DOHH2 (cell line): ENCODE measurements around the gene HDDC3.

ENCODE experiments used
- H3F3A ChIP-seq: fragments of 200-600 bp; sonication (generic), shearing (Covaris generic); 2 replicates; pipeline ENCODE4 v1.6.0; 2016; ENCODE audit warnings: antibody characterized with exemption, mild to moderate bottlenecking; ENCODE audit not compliant: control insufficient read depth, insufficient read depth
- H3K27ac ChIP-seq: fragments of 200-600 bp; sonication (generic); 2 replicates; pipeline ENCODE4 v1.5.1; 2014; ENCODE audit warnings: low read depth, mild to moderate bottlenecking, low read length, moderate library complexity
- H3K27me3 ChIP-seq: fragments of 200-600 bp; sonication (generic); 2 replicates; pipeline ENCODE4 v1.6.1; 2014; ENCODE audit warnings: mild to moderate bottlenecking, low read length, mixed read lengths; ENCODE audit not compliant: control insufficient read depth
- H3K36me3 ChIP-seq: fragments of 200-600 bp; sonication (generic); 2 replicates; pipeline ENCODE4 v1.6.1; 2014; ENCODE audit warnings: mild to moderate bottlenecking, low read length, moderate library complexity, mixed read lengths; ENCODE audit not compliant: control insufficient read depth
- H3K4me1 ChIP-seq: fragments of 200-600 bp; sonication (generic); 2 replicates; pipeline ENCODE4 v1.6.1; 2014; ENCODE audit warnings: mild to moderate bottlenecking, low read length, mixed read lengths; ENCODE audit not compliant: control insufficient read depth
- H3K4me2 ChIP-seq: fragments of 200-600 bp; sonication (generic); 2 replicates; pipeline ENCODE4 v1.6.0; 2014; ENCODE audit warnings: mild to moderate bottlenecking, low read length, moderate library complexity
- H3K4me3 ChIP-seq: fragments of 200-600 bp; sonication (generic); 2 replicates; pipeline ENCODE4 v1.5.1; 2014; ENCODE audit warnings: mild to moderate bottlenecking, low read length, mixed read lengths
- H3K79me2 ChIP-seq: fragments of 200-600 bp; sonication (generic); 2 replicates; pipeline ENCODE4 v1.6.1; 2014; ENCODE audit warnings: mild to moderate bottlenecking, low read length, mixed read lengths; ENCODE audit not compliant: control insufficient read depth
- H3K9me2 ChIP-seq: fragments of 200-600 bp; sonication (generic); replicated peaks from 2 replicates; pipeline ENCODE4 v1.6.1; 2014; ENCODE audit warnings: mild to moderate bottlenecking, low read length, mixed read lengths; ENCODE audit not compliant: control insufficient read depth
- H3K9me3 ChIP-seq: fragments of 200-600 bp; sonication (generic); 2 replicates; pipeline ENCODE4 v1.6.1; 2014; ENCODE audit warnings: antibody characterized with exemption, low read length, mixed read lengths; ENCODE audit not compliant: control insufficient read depth, insufficient read depth
- H4K20me1 ChIP-seq: fragments of 200-600 bp; sonication (generic); 2 replicates; pipeline ENCODE4 v1.6.0; 2014; ENCODE audit warnings: low read depth, mild to moderate bottlenecking, antibody characterized with exemption, low read length, moderate library complexity; ENCODE audit not compliant: control insufficient read depth, insufficient read depth
- EZH2phosphoT487 ChIP-seq: fragments of 200-600 bp; sonication (generic); IDR thresholded peaks from 2 replicates; pipeline ENCODE4 v1.6.1; 2017; ENCODE audit warnings: borderline replicate concordance, mild to moderate bottlenecking, antibody characterized with exemption, low read length, moderate library complexity, mixed read lengths
- TF ChIP-seq, protein P1 (sequence below): fragments of 200-600 bp; sonication (generic); IDR thresholded peaks from one replicate; pipeline ENCODE4 v1.5.1; 2014; ENCODE audit warnings: antibody characterized with exemption, mild to moderate bottlenecking, low read depth, low read length; ENCODE audit not compliant: poor library complexity, severe bottlenecking

The HDDC3 gene

DNA sequence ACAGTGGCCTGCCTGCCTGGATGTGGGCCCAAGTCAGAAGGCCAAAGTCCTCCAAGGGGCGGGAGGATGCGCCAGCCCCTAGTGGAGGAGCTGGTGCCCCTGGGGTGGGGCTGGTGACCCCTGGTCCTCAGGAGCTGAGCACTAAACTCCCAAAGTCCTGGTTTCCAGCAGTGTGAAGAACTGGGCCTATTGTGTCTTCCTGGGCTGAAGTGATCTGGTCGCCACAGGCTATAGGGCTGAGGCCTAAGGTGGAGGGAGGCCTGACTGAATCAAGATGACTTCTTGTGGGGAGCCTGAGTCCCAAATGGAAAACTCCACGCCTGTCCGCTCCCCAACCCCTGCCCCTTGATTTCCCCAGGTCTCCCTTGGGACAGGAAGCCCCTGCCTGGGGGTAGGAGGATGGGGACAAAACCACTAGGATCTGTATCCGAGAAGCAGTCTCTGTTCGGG lies 48.8 kb downstream of the HDDC3 start:
- Histone ChIP-seq H3K9me2 (no peaks in the 10 kb centered on the region), H3K4me2 (peak overlapping the region; percentile 92), H3F3A (peaks cover 4% of the 10 kb centered on the region), H3K4me1 (peaks cover 35% of the 10 kb centered on the region), H3K27me3 (no peaks in the 10 kb centered on the region), H3K36me3 (peaks cover 20% of the 10 kb centered on the region; the same call in 1 of the 2 replicates), H4K20me1 (no peaks in the 10 kb centered on the region), H3K27ac (peak overlapping the region; percentile 72), H3K9me3 (no peaks in the 10 kb centered on the region), H3K79me2 (peaks cover 6% of the 10 kb centered on the region; the same call in 1 of the 2 replicates), H3K4me3 (peak overlapping the region; percentile 72)
- TF ChIP-seq, protein P1, sequence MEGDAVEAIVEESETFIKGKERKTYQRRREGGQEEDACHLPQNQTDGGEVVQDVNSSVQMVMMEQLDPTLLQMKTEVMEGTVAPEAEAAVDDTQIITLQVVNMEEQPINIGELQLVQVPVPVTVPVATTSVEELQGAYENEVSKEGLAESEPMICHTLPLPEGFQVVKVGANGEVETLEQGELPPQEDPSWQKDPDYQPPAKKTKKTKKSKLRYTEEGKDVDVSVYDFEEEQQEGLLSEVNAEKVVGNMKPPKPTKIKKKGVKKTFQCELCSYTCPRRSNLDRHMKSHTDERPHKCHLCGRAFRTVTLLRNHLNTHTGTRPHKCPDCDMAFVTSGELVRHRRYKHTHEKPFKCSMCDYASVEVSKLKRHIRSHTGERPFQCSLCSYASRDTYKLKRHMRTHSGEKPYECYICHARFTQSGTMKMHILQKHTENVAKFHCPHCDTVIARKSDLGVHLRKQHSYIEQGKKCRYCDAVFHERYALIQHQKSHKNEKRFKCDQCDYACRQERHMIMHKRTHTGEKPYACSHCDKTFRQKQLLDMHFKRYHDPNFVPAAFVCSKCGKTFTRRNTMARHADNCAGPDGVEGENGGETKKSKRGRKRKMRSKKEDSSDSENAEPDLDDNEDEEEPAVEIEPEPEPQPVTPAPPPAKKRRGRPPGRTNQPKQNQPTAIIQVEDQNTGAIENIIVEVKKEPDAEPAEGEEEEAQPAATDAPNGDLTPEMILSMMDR, result no peak
- TF ChIP-seq EZH2phosphoT487, result no peak

DNA sequence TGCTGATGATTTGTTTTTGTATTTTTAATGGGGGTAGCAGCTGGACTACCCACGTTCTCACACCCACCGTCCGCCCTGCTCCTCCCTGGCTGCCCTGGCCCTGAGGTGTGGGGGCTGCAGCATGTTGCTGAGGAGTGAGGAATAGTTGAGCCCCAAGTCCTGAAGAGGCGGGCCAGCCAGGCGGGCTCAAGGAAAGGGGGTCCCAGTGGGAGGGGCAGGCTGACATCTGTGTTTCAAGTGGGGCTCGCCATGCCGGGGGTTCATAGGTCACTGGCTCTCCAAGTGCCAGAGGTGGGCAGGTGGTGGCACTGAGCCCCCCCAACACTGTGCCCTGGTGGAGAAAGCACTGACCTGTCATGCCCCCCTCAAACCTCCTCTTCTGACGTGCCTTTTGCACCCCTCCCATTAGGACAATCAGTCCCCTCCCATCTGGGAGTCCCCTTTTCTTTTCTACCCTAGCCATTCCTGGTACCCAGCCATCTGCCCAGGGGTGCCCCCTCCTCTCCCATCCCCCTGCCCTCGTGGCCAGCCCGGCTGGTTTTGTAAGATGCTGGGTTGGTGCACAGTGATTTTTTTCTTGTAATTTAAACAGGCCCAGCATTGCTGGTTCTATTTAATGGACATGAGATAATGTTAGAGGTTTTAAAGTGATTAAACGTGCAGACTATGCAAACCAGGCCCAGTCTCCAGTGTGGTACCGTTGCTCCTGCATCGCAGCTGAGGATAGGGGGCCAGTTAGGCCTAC lies 49.4 kb downstream of the HDDC3 start:
- H3F3A ChIP-seq, result peaks cover 4% of the 10 kb centered on the region
- H3K36me3 ChIP-seq, result peaks cover 25% of the 10 kb centered on the region; the same call in 1 of the 2 replicates
- peaks cover 6% of the 10 kb centered on the region; the same call in 1 of the 2 replicates for H3K79me2 ChIP-seq
- no peak for TF ChIP-seq EZH2phosphoT487
- TF ChIP-seq, protein P1, result no peak
- H3K4me3 ChIP-seq, result peak overlapping the region; percentile 72
- peaks cover 35% of the 10 kb centered on the region for H3K4me1 ChIP-seq
- H3K27me3 ChIP-seq, result no peaks in the 10 kb centered on the region
- H3K9me2 ChIP-seq, result no peaks in the 10 kb centered on the region
- H3K4me2 ChIP-seq, result peak overlapping the region; percentile 92
- no peaks in the 10 kb centered on the region for H3K9me3 ChIP-seq
- H4K20me1 ChIP-seq, result no peaks in the 10 kb centered on the region
- H3K27ac ChIP-seq, result peak overlapping the region; percentile 72

DNA sequence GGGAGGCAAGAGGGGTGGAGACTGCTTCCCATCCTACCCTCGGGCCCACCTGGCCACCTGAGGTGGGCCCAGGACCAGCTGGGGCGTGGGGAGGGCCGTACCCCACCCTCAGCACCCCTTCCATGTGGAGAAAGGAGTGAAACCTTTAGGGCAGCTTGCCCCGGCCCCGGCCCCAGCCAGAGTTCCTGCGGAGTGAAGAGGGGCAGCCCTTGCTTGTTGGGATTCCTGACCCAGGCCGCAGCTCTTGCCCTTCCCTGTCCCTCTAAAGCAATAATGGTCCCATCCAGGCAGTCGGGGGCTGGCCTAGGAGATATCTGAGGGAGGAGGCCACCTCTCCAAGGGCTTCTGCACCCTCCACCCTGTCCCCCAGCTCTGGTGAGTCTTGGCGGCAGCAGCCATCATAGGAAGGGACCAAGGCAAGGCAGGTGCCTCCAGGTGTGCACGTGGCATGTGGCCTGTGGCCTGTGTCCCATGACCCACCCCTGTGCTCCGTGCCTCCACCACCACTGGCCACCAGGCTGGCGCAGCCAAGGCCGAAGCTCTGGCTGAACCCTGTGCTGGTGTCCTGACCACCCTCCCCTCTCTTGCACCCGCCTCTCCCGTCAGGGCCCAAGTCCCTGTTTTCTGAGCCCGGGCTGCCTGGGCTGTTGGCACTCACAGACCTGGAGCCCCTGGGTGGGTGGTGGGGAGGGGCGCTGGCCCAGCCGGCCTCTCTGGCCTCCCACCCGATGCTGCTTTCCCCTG lies 50.2 kb downstream of the HDDC3 start:
- no peak overlapping the region for H3K4me3 ChIP-seq
- no peak overlapping the region for H3K27ac ChIP-seq
- TF ChIP-seq, protein P1, result no peak
- TF ChIP-seq EZH2phosphoT487, result no peak
- no peaks in the 10 kb centered on the region for H3K9me2 ChIP-seq
- H3K4me2 ChIP-seq, result no peak overlapping the region
- H3F3A ChIP-seq, result peaks cover 4% of the 10 kb centered on the region
- no peaks in the 10 kb centered on the region for H3K27me3 ChIP-seq
- no peaks in the 10 kb centered on the region for H3K9me3 ChIP-seq
- peaks cover 6% of the 10 kb centered on the region; the same call in 1 of the 2 replicates for H3K79me2 ChIP-seq
- H3K36me3 ChIP-seq, result peaks cover 31% of the 10 kb centered on the region
- H3K4me1 ChIP-seq, result peaks cover 35% of the 10 kb centered on the region
- H4K20me1 ChIP-seq, result no peaks in the 10 kb centered on the region
